VCaP (cell line): ENCODE data around the gene GPR146.

ENCODE experiments used
- H3K27ac ChIP-seq: fragments of 450-650 bp; 2 replicates; pipeline ENCODE4 v1.5.1; 2017
- CTCF ChIP-seq: fragments of 450-650 bp; conservative IDR thresholded peaks from 2 replicates; pipeline ENCODE4 v1.5.1; 2017; ENCODE audit warnings: mild to moderate bottlenecking, moderate library complexity

GPR146 gene

GRCh38 chr7:1083729-1084657 lies 39.6 kb downstream of the GPR146 start:
- no peak for TF ChIP-seq CTCF
- H3K27ac ChIP-seq: no peak overlapping the region

- H3K27ac ChIP-seq: no peak overlapping the region
- no peak for TF ChIP-seq CTCF
Observed at GRCh38 chr7:1085266-1085665, 40.9 kb downstream of the GPR146 start.

GRCh38 chr7:1085910-1086421 lies 41.6 kb downstream of the GPR146 start:
- no peak for TF ChIP-seq CTCF
- H3K27ac ChIP-seq: no peak overlapping the region; the same call in 1 of the 2 replicates

GRCh38 chr7:1086588-1087464 lies 42.5 kb downstream of the GPR146 start:
- TF ChIP-seq CTCF: peak; percentile 94
- peak overlapping the region; percentile 57 for H3K27ac ChIP-seq

GRCh38 chr7:1087465-1087814 lies 43.1 kb downstream of the GPR146 start:
- no peak for TF ChIP-seq CTCF
- H3K27ac ChIP-seq: peak overlapping the region; percentile 57

- peak within 1 kb of the TSS; percentile 57 for H3K27ac ChIP-seq
- no peak for TF ChIP-seq CTCF
Observed at GRCh38 chr7:1087952-1088920, 43.9 kb downstream of the GPR146 start, which contains the start of gene GPER1. Gene GPER1 (plus strand): TSS chr7:1088113. CDS start chr7:1091729, 3,616 bp downstream.
